SU-DHL-6 (cell line): Measurements from ENCODE around the gene GKN1.

Experiments
- H2AFZ ChIP-seq: fragments of 200-600 bp; sonication (generic); 2 replicates; pipeline ENCODE4 v1.6.1; 2014; ENCODE audit warnings: low read depth, mild to moderate bottlenecking, moderate library complexity, mixed read lengths, antibody characterized with exemption, low read length; ENCODE audit not compliant: severe bottlenecking
- H3F3A ChIP-seq: fragments of 200-600 bp; shearing (Covaris generic); 2 replicates; pipeline ENCODE4 v1.6.0; 2016; ENCODE audit warnings: antibody characterized with exemption, mild to moderate bottlenecking; ENCODE audit not compliant: insufficient read depth
- H3K27ac ChIP-seq: fragments of 200-600 bp; sonication (generic); 2 replicates; pipeline ENCODE4 v1.5.1; 2016; ENCODE audit warnings: low read depth, mild to moderate bottlenecking, low read length, moderate library complexity, mixed read lengths
- H3K27me3 ChIP-seq: fragments of 200-600 bp; sonication (generic), shearing (Covaris generic); 2 replicates; pipeline ENCODE4 v1.6.0; 2014; ENCODE audit warnings: mild to moderate bottlenecking, low read length
- H3K36me3 ChIP-seq: fragments of 200-600 bp; sonication (generic); 2 replicates; pipeline ENCODE4 v1.6.1; 2014; ENCODE audit warnings: mild to moderate bottlenecking, low read length, mixed read lengths
- H3K4me2 ChIP-seq: fragments of 300-600, 200-600 bp; shearing (Covaris generic), sonication (generic); 2 replicates; pipeline ENCODE4 v1.6.0; 2014; ENCODE audit warnings: low read length, low read depth, mild to moderate bottlenecking; ENCODE audit not compliant: poor library complexity, severe bottlenecking
- H3K4me3 ChIP-seq: fragments of 200-600 bp; sonication (generic); 2 replicates; pipeline ENCODE4 v1.5.1; 2014; ENCODE audit warnings: antibody characterized with exemption, low read length, mild to moderate bottlenecking, mixed read lengths; ENCODE audit not compliant: insufficient read depth, poor library complexity, severe bottlenecking
- H3K79me2 ChIP-seq: fragments of 200-600 bp; sonication (generic); 2 replicates; pipeline ENCODE4 v1.6.1; 2014; ENCODE audit warnings: mild to moderate bottlenecking, low read length, moderate library complexity; ENCODE audit not compliant: insufficient read depth
- H3K9ac ChIP-seq: fragments of 200-600 bp; sonication (generic); 2 replicates; pipeline ENCODE4 v1.7.0; 2014; ENCODE audit warnings: mild to moderate bottlenecking, low read length
- H3K9me2 ChIP-seq: fragments of 200-600 bp; sonication (generic); replicated peaks from 2 replicates; pipeline ENCODE4 v1.6.1; 2014; ENCODE audit warnings: low read length; ENCODE audit not compliant: insufficient read depth
- H3K9me3 ChIP-seq: fragments of 200-600 bp; sonication (generic); 2 replicates; pipeline ENCODE4 v1.6.1; 2014; ENCODE audit warnings: low read length, mixed read lengths; ENCODE audit not compliant: insufficient read depth
- H4K20me1 ChIP-seq: fragments of 200-600 bp; sonication (generic); 2 replicates; pipeline ENCODE4 v1.6.1; 2014; ENCODE audit warnings: low read depth, mild to moderate bottlenecking, antibody characterized with exemption, low read length, moderate library complexity, mixed read lengths
- EZH2phosphoT487 ChIP-seq: fragments of 200-600 bp; sonication (generic), shearing (Covaris generic); conservative IDR thresholded peaks from 2 replicates; pipeline ENCODE4 v1.6.1; 2018; ENCODE audit warnings: mild to moderate bottlenecking, antibody characterized with exemption, low read length, moderate library complexity, mixed read lengths
- TF ChIP-seq, protein P1 (sequence below): fragments of 200-600 bp; sonication (generic); IDR thresholded peaks from one replicate; pipeline ENCODE4 v1.5.1; 2017; ENCODE audit warnings: antibody characterized with exemption, mild to moderate bottlenecking, low read length, moderate library complexity; ENCODE audit not compliant: insufficient read depth, poor library complexity, severe bottlenecking

GKN1 gene

DNA sequence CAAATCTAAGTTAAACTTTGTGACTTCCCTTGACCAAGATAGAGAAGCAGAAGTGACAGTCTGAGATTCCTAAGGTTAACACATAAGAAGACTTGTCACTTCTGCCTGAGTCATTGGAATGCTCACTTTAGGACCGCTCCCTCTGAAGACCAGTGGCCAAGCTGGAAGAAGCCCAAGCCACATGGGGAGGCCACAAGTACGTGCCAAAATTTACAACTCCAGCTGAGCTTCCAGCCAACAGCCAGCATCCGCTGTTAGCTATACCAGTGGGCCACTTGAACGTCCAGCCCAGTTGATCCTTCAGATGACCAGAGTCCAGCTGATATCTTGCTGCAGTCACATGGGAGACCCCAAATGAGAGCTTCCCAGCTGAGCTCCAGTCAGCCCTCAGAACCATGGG is 20.4 kb downstream of the GKN1 start:
- no peak overlapping the region for H3K9ac ChIP-seq
- TF ChIP-seq EZH2phosphoT487, result no peak
- TF ChIP-seq, protein P1, sequence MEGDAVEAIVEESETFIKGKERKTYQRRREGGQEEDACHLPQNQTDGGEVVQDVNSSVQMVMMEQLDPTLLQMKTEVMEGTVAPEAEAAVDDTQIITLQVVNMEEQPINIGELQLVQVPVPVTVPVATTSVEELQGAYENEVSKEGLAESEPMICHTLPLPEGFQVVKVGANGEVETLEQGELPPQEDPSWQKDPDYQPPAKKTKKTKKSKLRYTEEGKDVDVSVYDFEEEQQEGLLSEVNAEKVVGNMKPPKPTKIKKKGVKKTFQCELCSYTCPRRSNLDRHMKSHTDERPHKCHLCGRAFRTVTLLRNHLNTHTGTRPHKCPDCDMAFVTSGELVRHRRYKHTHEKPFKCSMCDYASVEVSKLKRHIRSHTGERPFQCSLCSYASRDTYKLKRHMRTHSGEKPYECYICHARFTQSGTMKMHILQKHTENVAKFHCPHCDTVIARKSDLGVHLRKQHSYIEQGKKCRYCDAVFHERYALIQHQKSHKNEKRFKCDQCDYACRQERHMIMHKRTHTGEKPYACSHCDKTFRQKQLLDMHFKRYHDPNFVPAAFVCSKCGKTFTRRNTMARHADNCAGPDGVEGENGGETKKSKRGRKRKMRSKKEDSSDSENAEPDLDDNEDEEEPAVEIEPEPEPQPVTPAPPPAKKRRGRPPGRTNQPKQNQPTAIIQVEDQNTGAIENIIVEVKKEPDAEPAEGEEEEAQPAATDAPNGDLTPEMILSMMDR, result no peak
- H3K27ac ChIP-seq, result no peak overlapping the region
- H3K79me2 ChIP-seq, result no peaks in the 10 kb centered on the region
- H3K27me3 ChIP-seq, result no peaks in the 10 kb centered on the region
- no peaks in the 10 kb centered on the region for H3K36me3 ChIP-seq
- no peaks in the 10 kb centered on the region for H3F3A ChIP-seq
- H3K9me2 ChIP-seq, result no peaks in the 10 kb centered on the region
- H3K9me3 ChIP-seq, result no peaks in the 10 kb centered on the region
- H4K20me1 ChIP-seq, result no peaks in the 10 kb centered on the region
- no peak overlapping the region for H3K4me3 ChIP-seq
- no peak overlapping the region for H2AFZ ChIP-seq
- H3K4me2 ChIP-seq, result no peak overlapping the region

DNA sequence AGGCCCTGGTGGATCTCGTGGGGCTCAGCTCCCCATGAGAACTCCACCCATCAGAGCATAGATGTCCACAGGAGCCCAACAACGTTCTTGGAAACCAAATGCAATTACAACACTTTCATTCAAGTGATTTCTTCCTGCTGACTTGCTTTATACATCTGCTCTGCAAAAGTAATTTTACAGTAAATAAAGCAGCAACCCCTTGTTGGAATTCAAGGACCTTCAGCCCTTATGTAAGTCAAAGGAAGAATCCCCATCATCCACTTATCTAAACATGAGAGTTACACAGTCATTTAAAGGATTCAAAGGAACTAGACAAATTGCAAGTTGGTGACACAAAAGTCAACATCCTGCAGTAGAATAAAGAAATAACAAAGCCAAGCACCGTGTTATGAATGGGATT is 21.5 kb downstream of the GKN1 start:
- Histone ChIP-seq H3K4me2 (no peak overlapping the region), H3K27me3 (no peaks in the 10 kb centered on the region), H3K27ac (no peak overlapping the region)

DNA sequence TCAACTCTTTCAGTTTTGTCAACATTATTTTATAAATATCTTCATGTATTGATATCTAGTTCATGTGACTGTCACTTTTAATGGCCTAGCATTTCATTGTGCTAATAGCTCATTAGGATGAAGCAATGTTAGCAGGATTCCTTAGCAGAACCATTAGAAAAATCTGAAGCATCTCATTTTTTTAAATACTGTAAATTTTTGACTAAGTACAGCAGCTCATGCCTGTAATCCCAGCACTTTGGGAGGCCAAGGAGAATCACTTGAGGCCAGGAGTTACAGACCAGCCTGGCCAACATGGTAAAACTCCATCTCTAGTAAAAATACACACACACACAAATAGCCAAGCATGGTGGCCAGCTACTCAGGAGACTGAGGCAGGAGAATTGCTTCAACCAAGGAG is 23.0 kb downstream of the GKN1 start:
- Histone ChIP-seq H3K9me2 (no peaks in the 10 kb centered on the region), H3K36me3 (no peaks in the 10 kb centered on the region), H3K4me3 (no peak overlapping the region), H2AFZ (no peak overlapping the region), H4K20me1 (no peaks in the 10 kb centered on the region), H3K4me2 (no peak overlapping the region), H3F3A (no peaks in the 10 kb centered on the region), H3K9ac (no peak overlapping the region), H3K27ac (no peak overlapping the region), H3K9me3 (no peaks in the 10 kb centered on the region), H3K27me3 (no peaks in the 10 kb centered on the region), H3K79me2 (no peaks in the 10 kb centered on the region)
- TF ChIP-seq, protein P1, result no peak
- no peak for TF ChIP-seq EZH2phosphoT487

More for the DNA sequence above, 21.5 kb downstream of the GKN1 start:
- Histone ChIP-seq H3F3A (no peaks in the 10 kb centered on the region), H3K4me3 (no peak overlapping the region), H3K9me3 (no peaks in the 10 kb centered on the region), H3K9me2 (no peaks in the 10 kb centered on the region), H4K20me1 (no peaks in the 10 kb centered on the region), H3K79me2 (no peaks in the 10 kb centered on the region), H2AFZ (no peak overlapping the region), H3K36me3 (no peaks in the 10 kb centered on the region), H3K9ac (no peak overlapping the region)
- TF ChIP-seq, protein P1, result no peak
- no peak for TF ChIP-seq EZH2phosphoT487
